NCI-H128 (cell line): ENCODE results near the gene BCL2L1.

Experiments used
- DNase-seq: peaks from one replicate; lab custom pipeline; 2025; ENCODE audit not compliant: unreplicated experiment; lab: John Stamatoyannopoulos, UW

BCL2L1 gene

DNA sequence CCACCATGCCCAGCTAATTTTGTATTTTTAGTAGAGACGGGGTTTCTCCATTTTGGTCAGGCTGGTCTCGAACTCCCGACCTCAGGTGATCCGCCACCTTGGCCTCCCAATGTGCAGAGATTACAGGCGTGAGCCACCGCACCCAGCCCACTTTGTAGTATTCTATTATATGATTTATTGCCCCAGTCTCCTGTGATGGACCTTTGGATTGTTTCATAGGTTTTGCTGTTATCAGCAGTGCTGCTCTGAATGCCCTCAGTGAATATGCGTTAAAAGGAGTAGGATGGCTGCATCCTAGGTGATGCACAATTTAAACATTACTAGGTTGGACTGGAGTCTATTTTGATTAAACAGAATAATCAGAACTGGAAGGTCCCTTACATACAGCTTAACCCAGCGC lies 107.3 kb downstream of the BCL2L1 start:
- DNase-seq: no peak
